Measurements from ENCODE around the gene RIMS1.

RIMS1 gene

DNA sequence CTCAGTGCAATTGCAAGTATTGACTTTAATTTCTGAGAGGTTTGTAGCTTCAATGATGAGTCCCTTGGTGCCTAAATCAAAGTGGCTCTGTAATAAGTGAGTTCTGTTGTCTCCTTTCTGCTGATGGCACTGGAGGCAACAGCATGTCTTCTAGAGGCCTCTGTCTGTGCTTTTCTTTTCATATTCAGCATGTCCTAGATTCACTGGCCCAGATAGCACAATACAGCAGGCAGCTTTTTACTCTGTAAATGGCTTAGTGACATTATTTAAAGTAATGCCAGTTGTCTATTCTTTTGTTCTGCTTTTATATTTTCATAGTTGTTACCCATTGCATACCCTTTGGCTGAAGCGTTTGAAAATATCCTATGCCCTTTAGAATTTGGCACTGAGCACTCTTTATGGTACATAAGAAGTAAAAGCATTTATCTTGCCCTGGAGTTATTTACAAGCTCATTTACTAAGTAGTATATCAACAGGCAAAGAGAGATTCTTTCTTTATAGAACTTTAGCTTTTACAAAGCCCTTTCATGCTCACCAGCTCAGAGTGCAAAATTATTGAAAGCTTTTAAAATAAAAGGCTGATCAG, 464.0 kb downstream of the RIMS1 start:
- DNase-seq = no peak

DNA sequence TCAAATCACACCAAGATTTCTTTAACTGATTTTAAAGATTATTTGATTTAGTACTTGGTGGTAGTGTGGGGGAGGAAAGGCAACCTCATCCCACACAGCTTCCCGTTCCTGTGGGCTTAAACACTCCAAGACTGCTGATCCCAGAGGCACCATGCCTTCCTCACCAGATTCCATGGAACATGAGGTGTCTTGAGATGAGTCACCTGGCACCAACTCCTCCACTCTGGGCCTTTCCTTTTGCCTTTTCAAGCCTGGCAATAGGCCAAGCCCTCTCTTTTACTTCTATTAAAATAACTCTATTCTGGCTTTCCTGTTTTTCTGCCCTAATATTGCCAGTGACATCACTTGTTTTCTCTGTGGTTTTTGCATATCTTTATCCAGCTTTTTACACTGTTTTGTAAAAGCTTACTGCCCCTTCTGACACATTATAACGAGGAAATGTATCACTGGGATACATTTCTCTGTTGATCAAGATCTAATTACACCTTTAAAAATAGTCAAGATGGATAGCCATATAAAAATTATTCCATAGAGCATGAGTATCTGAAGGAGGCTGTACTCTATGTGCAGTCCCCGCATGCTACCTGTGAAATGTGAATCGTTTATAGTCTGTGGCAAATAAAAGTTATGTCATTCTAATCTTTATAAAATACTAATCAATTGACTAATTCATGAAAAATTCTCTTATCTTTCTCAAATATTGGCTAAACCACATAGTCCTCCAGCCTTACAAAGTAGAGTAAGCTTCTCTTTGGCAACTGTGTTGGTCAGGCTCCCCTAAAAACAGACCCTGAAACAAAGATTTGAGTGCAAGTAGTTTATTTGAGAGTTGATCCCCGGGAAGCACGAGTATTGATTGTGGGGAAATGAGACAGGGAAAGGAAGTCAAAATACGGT, 477.7 kb downstream of the RIMS1 start:
- DNase-seq = no peak

DNA sequence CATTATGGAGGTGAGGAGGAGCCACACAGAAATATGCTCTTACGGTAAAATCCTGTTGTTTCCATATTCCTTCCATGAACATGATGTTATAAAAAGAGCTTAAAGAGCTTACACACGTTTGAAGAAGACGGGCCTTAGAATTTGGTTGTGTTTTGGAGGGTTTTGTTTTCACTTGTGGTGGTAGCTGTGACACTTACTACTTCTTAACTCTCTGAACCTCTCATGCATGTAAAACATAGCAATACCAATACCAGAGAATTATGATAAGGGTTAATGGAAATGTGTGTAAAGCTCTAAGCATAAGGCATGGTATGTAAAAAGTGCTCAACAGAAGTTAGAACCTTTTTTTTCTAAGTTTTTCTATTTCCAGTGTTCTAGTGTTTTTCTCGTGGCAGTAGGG, 479.4 kb downstream of the RIMS1 start:
- DNase-seq = no peak

DNA sequence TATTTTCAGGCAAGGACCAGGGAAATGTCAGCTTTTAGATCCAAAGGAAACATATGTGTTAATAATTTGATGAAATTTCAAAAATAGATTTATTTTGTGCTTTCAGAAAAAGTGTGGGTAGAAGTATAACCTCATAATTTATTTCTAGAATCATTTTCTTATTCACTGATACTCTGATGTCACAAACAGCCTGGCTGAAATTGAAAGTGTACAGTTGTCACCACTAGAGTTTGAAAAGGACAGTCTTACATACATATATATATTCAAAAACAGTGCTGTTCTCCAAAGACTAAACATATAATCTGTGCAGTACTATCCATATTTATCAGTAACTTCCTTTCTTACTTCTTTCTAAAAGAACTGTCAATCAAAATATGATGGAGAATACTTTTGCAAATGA, 481.1 kb downstream of the RIMS1 start:
- DNase-seq = no peak

DNA sequence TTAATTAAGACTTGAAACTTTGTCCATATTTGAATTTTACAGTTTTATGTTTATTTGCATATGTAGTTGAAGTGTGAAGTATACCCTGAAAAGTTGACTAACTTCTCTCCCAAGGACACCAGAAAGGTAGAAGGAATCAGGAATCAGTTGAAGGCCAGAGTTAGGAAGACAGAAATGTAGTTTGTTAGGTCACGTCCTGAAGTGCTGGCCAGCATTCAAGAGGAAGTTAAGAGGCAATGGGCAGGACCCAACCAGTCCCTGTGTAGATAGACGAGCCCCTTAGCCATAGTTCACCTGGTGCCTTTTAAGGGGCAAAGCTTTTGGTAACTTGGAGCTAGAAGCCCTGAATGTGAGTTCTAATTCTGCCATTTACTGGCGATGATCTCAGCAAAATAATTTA, 485.1 kb downstream of the RIMS1 start:
- no peak for DNase-seq

DNA sequence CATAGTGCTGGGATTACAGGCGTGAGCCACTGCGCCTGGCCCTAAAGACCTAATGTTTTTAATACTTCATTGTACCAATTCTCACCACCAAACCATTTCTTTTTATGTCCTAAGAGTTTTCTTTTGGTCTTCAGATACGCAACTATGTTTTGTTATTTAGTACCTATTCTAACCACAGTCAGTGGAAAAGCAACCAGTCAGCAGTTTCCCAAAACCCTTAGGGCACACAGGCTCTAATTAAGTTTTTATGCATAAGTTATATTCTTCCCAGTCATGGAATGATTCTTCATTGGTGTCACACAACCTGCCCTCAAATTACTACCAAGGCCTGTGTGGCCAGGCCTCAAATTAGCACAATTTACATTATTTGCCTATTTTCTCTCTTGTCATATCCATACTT, 487.8 kb downstream of the RIMS1 start:
- DNase-seq = no peak

DNA sequence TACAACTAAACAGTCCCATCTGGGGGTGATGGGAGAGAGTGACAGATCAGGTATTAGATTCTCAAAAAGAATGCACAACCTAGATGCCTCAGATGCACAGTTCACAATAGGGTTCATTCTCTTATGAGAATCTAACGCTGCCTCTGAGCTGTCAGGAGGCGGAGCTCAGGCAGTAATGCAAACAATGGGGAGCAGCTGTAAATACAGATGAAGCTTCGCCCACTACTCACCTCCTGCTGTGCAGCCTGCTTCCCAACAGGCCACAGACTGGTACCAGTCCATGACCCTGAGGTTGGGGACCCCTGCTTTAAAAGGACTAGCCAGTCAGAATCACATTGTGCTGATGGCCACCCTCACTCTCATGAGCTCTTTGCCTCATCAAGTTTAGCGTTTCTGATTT, 488.5 kb downstream of the RIMS1 start:
- DNase-seq = no peak

DNA sequence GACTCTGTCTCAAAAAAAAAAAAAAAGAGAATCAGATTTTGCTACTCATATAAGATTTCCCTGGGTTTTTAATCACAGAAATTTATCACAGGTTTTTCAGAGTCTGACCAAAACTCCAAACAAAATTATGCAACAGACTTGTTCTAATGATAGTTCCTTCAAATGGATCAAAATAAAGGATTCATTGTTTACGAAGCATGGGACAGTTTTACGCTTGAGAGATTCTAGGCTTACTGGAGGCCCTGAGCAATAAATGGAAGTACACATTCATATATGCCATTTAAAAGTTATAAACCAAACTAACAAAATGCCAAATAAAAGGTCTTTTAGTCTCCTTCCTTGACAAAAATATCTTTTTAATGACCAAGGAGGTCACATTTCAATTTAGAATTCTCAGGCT, 490.4 kb downstream of the RIMS1 start:
- no peak for DNase-seq

DNA sequence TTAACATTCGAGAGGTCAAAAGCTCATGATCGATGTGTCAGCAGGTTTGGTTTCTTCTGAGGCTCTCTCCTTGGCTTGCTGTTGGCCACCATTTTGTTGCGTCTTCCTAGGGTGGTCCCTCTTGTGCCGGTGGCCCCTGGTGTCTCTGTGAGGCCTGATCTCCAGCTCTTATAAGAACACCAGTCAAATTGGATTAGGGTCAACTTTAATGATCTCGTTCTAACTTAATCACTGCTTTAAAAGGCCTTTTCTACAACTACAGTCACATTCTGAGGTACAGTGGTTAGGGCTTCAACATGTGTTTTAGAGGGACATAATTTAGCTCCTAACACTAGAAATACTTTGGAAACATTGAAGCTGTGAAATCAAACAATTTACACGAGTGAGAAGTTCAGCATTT, 494.7 kb downstream of the RIMS1 start:
- no peak for DNase-seq

DNA sequence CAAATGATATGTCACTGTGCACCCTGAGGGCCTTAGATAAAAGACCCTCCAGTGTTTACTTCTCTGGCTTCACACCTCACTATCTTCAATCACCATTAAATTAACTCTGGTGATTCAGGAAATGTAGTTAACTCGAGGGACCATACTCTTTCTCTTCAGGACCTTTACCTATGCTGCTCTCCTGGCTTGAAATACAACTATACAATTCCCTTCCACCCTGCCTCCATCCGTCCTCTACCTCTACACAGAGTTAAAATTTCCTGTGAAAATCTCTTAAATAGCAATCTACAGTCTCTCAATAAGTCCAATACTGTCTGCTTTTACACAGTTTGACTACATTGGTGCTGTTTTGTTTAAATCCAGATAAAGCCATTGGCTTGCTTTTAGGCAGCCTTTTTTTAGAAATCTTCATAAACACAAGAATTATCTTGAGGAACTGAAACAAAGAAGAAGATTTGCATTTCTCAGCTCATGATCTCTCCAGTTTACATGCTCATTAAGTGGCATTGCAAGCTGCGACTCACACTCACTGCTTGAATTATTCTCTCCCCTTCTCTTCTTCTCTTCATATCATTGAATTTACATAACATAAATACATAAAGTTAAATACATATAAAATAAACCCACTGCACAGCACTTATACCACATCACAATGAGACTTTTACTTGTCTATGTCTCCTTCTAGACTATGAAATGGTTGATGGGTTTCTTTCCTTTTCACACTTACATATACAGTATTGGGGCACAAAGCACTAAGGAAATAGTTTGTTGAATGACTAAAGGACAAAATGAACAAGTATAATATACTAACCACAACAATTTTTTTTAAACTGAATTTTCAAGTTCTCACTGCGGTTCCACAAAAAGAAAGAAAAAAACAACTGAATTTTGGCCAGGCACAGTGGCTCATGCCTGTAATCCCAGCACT, 496.5 kb downstream of the RIMS1 start:
- DNase-seq = no peak

DNA sequence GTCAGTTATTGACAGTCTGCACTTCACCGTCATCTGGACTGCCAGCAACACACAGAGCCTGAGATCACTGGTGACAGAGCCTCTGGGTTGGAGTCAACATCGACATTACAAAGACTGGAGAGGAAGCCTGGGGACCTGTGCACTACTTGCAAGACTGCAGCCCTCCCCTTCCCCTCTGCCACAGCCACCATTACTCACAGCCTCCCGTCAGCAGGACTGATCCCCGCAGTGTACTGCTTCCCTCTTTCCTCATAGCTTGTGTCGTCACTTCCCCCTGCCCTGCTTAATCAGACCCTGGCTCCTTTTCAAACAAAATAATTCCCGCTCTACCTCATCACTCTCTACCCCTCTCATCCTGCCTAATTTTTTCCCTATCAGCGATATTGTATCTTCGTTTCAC, 500.0 kb downstream of the RIMS1 start:
- DNase-seq = peak; percentile 4 to 6

DNA sequence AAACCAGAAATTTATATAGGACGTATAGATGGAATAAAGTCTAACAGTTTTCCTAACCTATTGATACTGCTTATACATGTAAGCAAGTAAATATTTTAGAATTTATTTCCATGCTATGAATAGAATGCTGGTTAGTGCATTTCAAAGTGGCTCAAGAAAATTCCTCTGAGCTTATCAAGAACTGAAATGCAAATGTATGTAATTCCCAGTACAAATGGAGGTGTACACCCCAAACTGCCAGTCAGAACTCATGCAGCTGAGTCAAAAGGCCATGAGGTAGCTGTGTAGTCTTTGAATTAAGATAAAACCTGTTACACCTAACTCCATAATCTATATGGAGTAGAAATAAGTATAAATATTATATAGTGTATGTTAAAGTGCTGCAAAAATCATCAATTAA, 503.3 kb downstream of the RIMS1 start:
- DNase-seq = no peak

DNA sequence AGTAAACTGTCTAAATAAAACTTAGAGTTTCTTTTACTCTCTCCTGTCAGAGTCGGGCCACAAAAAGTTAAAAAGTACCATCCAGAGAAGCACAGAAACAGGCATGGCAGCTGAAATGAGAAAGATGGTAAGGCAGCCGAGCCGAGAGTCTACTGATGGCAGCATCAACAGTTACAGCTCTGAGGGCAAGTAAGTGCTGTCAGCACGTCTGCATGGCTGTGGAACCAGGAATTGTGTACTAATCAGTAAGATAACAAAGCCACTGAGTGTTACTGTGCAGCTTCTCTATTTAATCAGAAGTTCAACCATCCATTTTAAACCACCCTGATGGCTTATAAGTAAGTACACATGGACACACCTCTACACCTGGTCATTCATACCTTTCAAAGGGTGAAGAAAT, 504.2 kb downstream of the RIMS1 start:
- no peak for DNase-seq

DNA sequence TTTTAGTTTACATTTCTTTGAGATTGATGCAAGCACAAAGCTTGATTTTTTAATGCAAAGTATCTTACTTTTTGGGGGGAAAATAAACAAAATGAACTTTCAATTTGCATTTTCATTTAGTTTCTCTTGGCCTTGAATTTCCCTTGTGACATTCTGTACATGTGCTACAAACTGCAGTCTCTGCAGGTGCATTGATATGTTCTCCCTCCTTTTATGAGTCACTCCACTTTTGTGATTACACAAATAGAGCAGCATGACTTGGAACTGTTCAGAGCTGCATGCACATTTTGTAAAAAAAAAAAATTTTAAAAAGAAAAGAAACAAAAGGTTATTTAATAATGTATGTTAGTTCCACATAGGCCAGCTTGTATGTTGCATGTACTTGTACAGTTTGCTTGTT, 515.5 kb downstream of the RIMS1 start:
- no peak for DNase-seq

DNA sequence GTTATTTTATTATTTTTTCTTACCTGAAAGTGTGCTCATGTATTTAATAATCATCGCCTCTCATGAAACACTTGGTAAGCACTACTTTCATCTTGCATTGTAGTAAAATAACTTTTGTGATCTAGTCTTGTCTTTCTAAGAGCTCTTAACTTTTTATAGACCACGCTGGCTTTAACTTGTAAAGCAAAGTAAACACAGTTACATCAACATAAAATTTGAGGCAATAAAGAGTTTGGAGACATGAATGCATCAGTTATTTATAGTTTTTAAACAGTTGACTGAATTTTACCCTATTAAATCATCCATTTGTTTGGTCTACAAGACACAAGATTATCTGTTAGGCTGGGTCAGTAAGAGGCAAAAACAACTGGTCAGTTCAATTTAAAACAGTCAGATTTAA, 517.1 kb downstream of the RIMS1 start:
- no peak for DNase-seq

DNA sequence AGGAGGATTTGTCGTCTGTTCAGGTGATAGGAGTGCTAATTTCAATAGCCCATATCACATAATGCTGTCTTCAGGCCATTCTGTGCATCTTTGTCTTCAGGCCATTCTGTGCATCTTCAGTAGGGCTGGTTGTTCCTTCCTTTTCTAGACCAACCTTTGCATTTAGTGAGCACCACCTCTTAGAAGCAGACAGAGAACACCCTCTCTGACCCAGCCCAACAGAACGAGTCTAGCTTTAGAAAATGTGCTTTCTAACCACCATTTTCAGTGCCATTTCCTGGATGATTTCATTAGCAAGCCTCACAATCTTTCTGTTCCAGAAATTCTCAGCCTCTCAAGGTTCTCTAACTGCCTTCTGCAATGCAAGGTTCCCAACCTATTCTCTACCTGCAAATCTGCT, 520.2 kb downstream of the RIMS1 start:
- DNase-seq = no peak

DNA sequence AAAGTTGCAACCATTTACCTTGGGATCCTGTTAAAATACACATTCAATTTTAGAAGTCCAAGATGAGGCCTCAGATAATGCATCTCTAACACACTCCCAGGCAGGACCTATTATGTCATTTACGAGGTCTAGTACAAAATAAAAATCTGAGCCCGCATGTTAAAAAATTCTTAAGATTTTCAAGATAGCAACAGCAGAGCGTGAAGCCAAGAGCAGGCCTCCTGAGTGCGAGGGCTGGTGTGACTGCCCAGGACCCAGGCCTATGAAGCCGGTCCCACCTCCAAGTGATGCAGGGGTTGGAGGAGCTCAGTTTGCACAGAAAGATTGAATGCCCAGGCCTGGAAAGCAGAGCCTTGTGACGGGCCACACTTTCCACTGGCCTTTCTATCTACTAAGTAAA, 524.4 kb downstream of the RIMS1 start:
- DNase-seq = no peak

DNA sequence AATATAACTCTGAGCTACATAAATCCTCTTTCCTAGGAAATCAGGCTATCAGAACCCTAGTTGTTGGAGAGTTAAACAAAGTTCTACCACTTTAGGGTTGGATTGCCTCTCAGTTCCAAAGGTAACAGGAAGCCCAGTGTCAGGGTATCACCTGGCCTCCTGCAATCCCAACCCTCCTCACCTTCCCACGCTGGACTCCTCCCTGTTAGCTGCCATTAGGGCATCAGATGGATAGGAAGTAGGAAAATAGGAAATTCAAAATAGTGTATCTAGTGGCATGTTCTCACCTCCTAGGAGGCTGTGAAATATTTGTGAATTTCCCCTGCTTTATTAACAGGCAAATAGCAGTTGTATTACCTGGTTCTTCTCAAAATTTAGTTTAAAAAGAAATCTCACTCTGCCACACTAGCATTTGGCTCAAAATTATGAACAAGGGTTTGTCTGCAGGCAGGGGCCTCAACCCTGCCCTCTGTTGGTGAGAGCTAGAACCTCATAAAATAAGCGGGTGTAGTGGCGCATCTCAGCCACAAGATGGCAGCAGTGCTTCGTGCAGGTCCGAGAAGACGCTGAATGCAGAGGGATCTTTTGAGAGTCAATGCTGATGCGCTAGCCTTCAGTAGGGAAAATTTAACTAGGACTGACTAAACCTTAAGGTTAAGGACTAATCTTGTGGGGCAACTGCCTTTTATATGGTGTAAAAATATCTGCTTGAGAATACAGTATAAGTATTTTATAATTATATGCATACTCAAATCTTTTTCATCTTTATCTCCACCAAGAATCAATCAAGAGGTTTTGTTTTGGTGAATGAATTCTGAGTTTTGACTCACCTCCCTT, 525.7 kb downstream of the RIMS1 start:
- peak; percentile 81 to 85 for DNase-seq

DNA sequence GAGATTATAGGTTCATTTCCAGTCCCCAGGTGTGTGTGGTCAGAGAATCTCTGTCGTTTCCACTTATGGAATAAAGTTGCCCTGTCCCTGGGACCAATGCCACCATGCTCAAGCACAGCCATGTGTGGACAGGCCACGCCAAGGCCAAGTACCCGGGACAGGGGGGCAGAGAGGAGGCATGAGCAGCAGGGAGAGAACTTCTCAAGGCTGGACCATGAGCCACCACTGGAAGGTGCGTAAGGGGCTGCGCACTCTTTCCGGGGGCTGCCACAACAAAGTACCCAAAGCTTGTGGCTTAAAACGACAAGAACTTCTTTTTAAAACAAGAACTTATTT, 526.3 kb downstream of the RIMS1 start:
- no peak for DNase-seq

DNA sequence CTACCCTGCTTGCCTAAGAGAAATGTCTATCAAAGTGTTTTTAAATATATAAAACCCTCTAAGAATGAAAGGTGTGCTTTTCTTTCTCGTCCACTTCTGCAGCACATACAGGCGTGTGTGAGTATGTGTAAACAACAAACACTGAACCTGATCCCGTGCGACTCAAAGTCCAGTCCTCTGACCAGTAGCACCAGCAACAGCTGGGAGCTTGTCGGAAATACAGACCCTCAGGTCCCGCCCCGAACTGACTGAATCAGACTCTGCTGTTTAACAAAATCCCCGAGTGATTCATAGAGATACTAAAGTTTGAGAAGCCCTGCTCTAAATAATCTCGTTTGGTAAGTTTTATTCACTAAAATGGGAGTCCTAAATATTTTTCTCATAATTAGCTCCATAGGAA, 527.5 kb downstream of the RIMS1 start:
- DNase-seq = no peak

DNA sequence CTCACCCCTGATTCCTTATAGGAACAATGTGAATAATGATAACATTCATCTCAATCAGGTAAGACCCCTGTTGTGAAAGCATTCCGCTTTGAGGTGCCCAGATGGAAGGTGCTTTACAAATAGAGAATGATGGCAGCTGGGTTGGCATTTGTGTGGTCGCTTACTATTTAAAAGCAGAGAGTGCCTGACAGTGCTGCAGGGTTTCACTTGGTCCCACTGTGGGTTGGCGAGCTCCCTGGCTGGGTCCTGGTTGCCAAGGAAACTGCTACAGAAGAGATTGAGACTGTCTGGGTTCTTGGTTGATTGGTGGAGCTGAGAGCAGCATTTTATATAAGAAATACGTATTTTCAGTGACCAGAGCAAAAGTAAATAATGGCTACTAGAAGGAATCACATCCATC, 528.3 kb downstream of the RIMS1 start:
- DNase-seq = no peak

DNA sequence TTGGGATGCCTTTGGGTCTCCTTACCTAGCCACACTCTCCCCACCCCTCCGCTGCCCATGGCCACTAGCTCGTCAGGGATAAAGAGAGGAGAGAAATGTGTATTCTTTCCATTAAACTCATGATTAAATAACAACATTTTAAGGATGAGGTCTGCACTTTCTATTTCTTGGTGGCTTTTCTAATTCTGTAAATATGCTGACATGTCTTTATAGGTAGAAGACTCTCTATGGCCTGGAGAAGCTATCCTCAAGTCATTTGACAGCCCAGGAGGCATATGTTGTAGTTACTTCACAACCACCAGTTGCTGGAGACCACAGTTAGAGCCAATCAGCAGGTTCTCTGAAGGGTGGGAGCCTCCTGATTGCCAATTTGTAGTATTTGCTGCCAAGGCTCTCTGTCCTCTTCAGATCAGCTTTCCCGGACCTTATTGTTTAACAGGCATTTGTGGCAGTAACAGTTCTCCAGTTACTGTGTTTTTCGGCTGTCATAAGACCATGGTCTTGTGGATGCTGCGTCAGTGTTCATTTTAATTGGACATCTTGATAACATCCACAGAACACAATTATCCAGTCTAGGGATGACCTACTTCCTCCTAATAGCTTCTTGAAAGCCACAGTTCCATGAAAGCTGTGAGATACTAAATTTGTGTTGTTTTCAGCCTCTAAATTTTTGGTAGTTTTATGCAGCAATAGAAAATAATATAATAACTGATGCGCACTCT, 530.6 kb downstream of the RIMS1 start:
- DNase-seq = no peak
